K562 (cell line): ENCODE measurements around the gene SEC14L3. TPM values are rescaled to one million over a fixed set of nuclear protein-coding genes. Genes with fewer than 3 reads are reported as not detected.

Source experiments
- ATF1 ChIP-seq, 2 experiments: fragments of 450-650 bp in 1 of 2; IDR thresholded peaks; 2 replicates each; pipeline ENCODE4 v1.6.1; 2016; ENCODE audit warnings: missing compliant biosample characterization in 1 of 2, missing genetic modification characterization in 1 of 2
- CREM ChIP-seq: IDR thresholded peaks from 2 replicates; pipeline ENCODE4 v1.6.1; 2014; ENCODE audit warnings: antibody characterized with exemption, low read depth
- DIDO1 ChIP-seq: fragments of 450-650 bp; IDR thresholded peaks from 2 replicates; pipeline ENCODE4 v1.6.1; 2016; ENCODE audit warnings: low read depth, missing biosample characterization, missing genetic modification characterization
- DMBX1 ChIP-seq: fragments of 250-450 bp; sonication (Bioruptor Pico); IDR thresholded peaks from 2 replicates; pipeline ENCODE4 v1.8.0; 2022; ENCODE audit warnings: inconsistent platforms, mild to moderate bottlenecking, moderate library complexity, borderline replicate concordance
- DNMT1 ChIP-seq: fragments of 450-650 bp; IDR thresholded peaks from 2 replicates; pipeline ENCODE4 v1.6.1; 2016; ENCODE audit warnings: antibody characterized with exemption, mild to moderate bottlenecking
- FUS ChIP-seq: fragments of 200-400 bp; formaldehyde crosslinking; optimal IDR thresholded peaks from 2 replicates; pipeline ENCODE3; 2017; ENCODE audit warnings: low read depth, low read length
- GATAD2A ChIP-seq: fragments of 450-650 bp; IDR thresholded peaks from 2 replicates; pipeline ENCODE4 v1.6.1; 2017
- HMG20B ChIP-seq: fragments of 250-450 bp; sonication (Bioruptor Pico); IDR thresholded peaks from 2 replicates; pipeline ENCODE4 v1.5.0; 2021; ENCODE audit warnings: mild to moderate bottlenecking
- HOXB6 ChIP-seq: fragments of 250-450 bp; sonication (Bioruptor Pico); IDR thresholded peaks from 2 replicates; pipeline ENCODE4 v1.5.1; 2022; ENCODE audit warnings: mild to moderate bottlenecking, borderline replicate concordance
- LARP7 ChIP-seq: fragments of 450-650 bp; IDR thresholded peaks from 2 replicates; pipeline ENCODE4 v1.6.1; 2016
- MAFF ChIP-seq: IDR thresholded peaks from 2 replicates; pipeline ENCODE4 v1.6.1; 2012; ENCODE audit warnings: low read length, improper control_type of control experiment
- NCOA1 ChIP-seq: fragments of 450-650 bp; IDR thresholded peaks from 2 replicates; pipeline ENCODE4 v1.6.1; 2016; ENCODE audit warnings: low read depth
- NFATC3 ChIP-seq: fragments of 450-650 bp; IDR thresholded peaks from 2 replicates; pipeline ENCODE4 v1.6.1; 2017; ENCODE audit warnings: mild to moderate bottlenecking
- SRSF1 ChIP-seq: fragments of 200-400 bp; formaldehyde crosslinking; IDR thresholded peaks from 2 replicates; pipeline ENCODE4 v1.6.1; 2017; ENCODE audit warnings: mild to moderate bottlenecking, low read depth, low read length, moderate library complexity
- STAG1 ChIP-seq: sonication (generic); formaldehyde crosslinking; IDR thresholded peaks from 2 replicates; pipeline ENCODE4 v1.5.0; 2020; ENCODE audit warnings: missing genetic modification reagents, borderline replicate concordance
- SUPT5H ChIP-seq: fragments of 450-650 bp; IDR thresholded peaks from 2 replicates; pipeline ENCODE4 v1.6.1; 2016
- ZBED1 ChIP-seq: IDR thresholded peaks from 2 replicates; pipeline ENCODE4 v1.6.1; 2014
- ZNF707 ChIP-seq: fragments of 250-450 bp; sonication (Bioruptor Pico); conservative IDR thresholded peaks from 2 replicates; pipeline ENCODE4 v1.8.0; 2022; ENCODE audit warnings: inconsistent platforms, mild to moderate bottlenecking, moderate library complexity
- ZZZ3 ChIP-seq: fragments of 450-650 bp; IDR thresholded peaks from 2 replicates; pipeline ENCODE4 v1.6.1; 2016; ENCODE audit warnings: antibody characterized with exemption, mild to moderate bottlenecking, moderate library complexity
- polyA plus RNA-seq, 8 experiments: library from polyadenylated mRNA; depleted of rRNA in 4 of 8; stranded (reverse) in 5 of 8; unstranded in 3 of 8; fragments of >200 nt; fragmentation: Nextera tagmentation in 2 of 8; fragmentation: Illumina TruSeq in 1 of 8; extraction: Ambion mirVana in 2 of 8; extraction: Trizol in 1 of 8; gene quantifications; 2 replicates each; pipeline versions ENCODE4 v1.2.1 to v1.2.3, GENCODE V29; 2011 to 2014; ENCODE audit warnings: inconsistent platforms in 1 of 8, missing spikeins in 1 of 8
- total RNA-seq, 7 experiments: library from RNA; depleted of rRNA in 6 of 7; stranded (reverse); fragments of >200 nt in 6 of 7; fragmentation: Illumina TruSeq in 2 of 7; extraction: Trizol in 2 of 7; gene quantifications; 2 replicates each; pipeline versions ENCODE4 v1.2.1 to v1.2.3, GENCODE V29; 2011 to 2021; ENCODE audit warnings: low replicate concordance in 1 of 7
- TF ChIP-seq, protein P1 (sequence below): fragments of 450-650 bp; IDR thresholded peaks from 2 replicates; pipeline ENCODE4 v1.6.1; 2018; ENCODE audit not compliant: partially characterized antibody
- TF ChIP-seq, protein P2 (sequence below): IDR thresholded peaks from 2 replicates; pipeline ENCODE4 v1.6.1; 2011; ENCODE audit warnings: borderline replicate concordance, low read depth, mild to moderate bottlenecking, moderate library complexity, low read length; ENCODE audit not compliant: insufficient read depth, poor library complexity, severe bottlenecking
- TF ChIP-seq, protein P3 (sequence below): fragments of 450-650 bp; formaldehyde crosslinking; IDR thresholded peaks from 2 replicates; pipeline ENCODE4 v1.4.0; 2022; ENCODE audit warnings: missing genetic modification characterization
- TF ChIP-seq, protein P4 (sequence below): fragments of 250-450 bp; sonication (Bioruptor Pico); IDR thresholded peaks from 2 replicates; pipeline ENCODE4 v1.9.0; 2021; ENCODE audit warnings: mild to moderate bottlenecking

SEC14L3 gene
- total and polyA plus RNA-seq, 9 of the 15 experiments (the other 6 are each of a cell fraction or from before 2014, with no cell fraction given): not detected

DNA sequence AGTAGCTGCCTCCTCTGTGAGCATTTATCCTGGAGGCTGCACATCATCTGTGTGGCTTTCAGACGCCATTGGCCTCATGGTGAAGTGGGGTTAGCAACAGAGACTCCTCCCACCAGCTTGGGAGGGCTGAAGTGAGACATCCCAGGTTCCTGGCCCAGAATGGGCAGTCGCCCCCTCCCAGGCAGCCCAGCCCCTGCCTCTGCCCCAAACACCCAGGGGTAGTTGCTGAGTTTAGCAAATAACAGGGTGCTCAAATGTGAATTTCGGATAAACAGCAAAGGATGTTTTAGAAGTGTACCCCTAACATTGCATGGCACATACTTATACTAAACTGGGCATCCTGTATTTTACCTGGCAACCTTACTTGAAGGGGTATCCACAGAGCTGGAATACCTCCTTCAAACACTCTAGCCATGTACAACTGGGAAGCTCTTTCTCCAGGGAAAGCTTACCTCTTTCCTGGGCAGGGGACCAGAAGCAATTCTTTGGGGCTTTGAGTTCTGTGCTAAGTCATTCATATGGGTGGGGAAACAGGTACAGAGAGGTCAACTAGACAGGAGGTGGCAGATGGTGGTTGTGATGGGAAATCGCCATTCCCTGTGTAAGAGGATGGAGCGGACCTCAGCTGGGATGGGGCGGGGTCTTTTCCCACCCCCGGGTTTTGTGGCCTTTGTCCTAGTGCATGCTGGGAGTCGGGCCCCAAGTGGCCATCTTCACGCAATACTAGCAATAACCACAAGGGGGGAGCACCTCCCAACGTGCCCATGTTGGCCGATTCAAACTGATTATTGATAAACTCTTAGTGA, 27.0 kb downstream of the SEC14L3 start (continued):
- TF ChIP-seq DMBX1 (CRISPR knock-in tag) (no peak), LARP7 (no peak), DNMT1 (no peak), SRSF1 (no peak), GATAD2A (no peak), ZZZ3 (no peak), HMG20B (CRISPR knock-in tag) (no peak), CREM (no peak), MAFF (no peak), STAG1 (CRISPR knock-in tag) (peak; percentile 11; the same call in 1 of the 2 replicates), ATF1 (CRISPR knock-in tag; IDR thresholded peaks at IDR 0.05) (no peak), ATF1 (tag; IDR thresholded peaks at IDR 0.05) (no peak), ZNF707 (CRISPR knock-in tag) (no peak), NFATC3 (no peak), DIDO1 (tag) (0 out of 2 replicates have a peak, but pooled peaks have one; percentile 21), FUS (no peak), SUPT5H (peak; percentile 65), NCOA1 (no peak), ZBED1 (peak; percentile 90), HOXB6 (CRISPR knock-in tag) (no peak)
- TF ChIP-seq, protein P1, sequence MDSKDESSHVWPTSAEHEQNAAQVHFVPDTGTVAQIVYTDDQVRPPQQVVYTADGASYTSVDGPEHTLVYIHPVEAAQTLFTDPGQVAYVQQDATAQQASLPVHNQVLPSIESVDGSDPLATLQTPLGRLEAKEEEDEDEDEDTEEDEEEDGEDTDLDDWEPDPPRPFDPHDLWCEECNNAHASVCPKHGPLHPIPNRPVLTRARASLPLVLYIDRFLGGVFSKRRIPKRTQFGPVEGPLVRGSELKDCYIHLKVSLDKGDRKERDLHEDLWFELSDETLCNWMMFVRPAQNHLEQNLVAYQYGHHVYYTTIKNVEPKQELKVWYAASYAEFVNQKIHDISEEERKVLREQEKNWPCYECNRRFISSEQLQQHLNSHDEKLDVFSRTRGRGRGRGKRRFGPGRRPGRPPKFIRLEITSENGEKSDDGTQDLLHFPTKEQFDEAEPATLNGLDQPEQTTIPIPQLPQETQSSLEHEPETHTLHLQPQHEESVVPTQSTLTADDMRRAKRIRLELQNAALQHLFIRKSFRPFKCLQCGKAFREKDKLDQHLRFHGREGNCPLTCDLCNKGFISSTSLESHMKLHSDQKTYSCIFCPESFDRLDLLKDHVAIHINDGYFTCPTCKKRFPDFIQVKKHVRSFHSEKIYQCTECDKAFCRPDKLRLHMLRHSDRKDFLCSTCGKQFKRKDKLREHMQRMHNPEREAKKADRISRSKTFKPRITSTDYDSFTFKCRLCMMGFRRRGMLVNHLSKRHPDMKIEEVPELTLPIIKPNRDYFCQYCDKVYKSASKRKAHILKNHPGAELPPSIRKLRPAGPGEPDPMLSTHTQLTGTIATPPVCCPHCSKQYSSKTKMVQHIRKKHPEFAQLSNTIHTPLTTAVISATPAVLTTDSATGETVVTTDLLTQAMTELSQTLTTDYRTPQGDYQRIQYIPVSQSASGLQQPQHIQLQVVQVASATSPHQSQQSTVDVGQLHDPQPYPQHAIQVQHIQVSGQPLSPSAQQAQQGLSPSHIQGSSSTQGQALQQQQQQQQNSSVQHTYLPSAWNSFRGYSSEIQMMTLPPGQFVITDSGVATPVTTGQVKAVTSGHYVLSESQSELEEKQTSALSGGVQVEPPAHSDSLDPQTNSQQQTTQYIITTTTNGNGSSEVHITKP: peak; percentile 86
- TF ChIP-seq, protein P2, sequence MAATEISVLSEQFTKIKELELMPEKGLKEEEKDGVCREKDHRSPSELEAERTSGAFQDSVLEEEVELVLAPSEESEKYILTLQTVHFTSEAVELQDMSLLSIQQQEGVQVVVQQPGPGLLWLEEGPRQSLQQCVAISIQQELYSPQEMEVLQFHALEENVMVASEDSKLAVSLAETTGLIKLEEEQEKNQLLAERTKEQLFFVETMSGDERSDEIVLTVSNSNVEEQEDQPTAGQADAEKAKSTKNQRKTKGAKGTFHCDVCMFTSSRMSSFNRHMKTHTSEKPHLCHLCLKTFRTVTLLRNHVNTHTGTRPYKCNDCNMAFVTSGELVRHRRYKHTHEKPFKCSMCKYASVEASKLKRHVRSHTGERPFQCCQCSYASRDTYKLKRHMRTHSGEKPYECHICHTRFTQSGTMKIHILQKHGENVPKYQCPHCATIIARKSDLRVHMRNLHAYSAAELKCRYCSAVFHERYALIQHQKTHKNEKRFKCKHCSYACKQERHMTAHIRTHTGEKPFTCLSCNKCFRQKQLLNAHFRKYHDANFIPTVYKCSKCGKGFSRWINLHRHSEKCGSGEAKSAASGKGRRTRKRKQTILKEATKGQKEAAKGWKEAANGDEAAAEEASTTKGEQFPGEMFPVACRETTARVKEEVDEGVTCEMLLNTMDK: no peak
- TF ChIP-seq, protein P3, sequence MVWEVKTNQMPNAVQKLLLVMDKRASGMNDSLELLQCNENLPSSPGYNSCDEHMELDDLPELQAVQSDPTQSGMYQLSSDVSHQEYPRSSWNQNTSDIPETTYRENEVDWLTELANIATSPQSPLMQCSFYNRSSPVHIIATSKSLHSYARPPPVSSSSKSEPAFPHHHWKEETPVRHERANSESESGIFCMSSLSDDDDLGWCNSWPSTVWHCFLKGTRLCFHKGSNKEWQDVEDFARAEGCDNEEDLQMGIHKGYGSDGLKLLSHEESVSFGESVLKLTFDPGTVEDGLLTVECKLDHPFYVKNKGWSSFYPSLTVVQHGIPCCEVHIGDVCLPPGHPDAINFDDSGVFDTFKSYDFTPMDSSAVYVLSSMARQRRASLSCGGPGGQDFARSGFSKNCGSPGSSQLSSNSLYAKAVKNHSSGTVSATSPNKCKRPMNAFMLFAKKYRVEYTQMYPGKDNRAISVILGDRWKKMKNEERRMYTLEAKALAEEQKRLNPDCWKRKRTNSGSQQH (CRISPR knock-in tag): peak; percentile 95
- TF ChIP-seq, protein P4, sequence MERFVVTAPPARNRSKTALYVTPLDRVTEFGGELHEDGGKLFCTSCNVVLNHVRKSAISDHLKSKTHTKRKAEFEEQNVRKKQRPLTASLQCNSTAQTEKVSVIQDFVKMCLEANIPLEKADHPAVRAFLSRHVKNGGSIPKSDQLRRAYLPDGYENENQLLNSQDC (CRISPR knock-in tag): peak; percentile 12; the same call in 1 of the 2 replicates
